Fibroblast of lung (primary cell): ENCODE results near the gene SFTPB. TPM values are rescaled to one million over a fixed set of nuclear protein-coding genes. Genes with fewer than 3 reads are reported as not detected.
A peak's percentile ranks its signal among the peaks of the same experiment; 100 is the strongest.

Experiments
- DNase-seq, 2 donors: peaks; one replicate each; pipeline versions ENCODE4 v3.0.0 to v3.0.0-alpha.2; 2010; ENCODE audit warnings: low read depth in 2 of 2
- H2AFZ ChIP-seq: 2 replicates; pipeline ENCODE4 v1.5.1; 2012; ENCODE audit warnings: low read length, control low read depth, inconsistent platforms
- H3K27ac ChIP-seq: 2 replicates; pipeline ENCODE4 v1.5.1; 2011; ENCODE audit warnings: low read length, control low read depth; ENCODE audit not compliant: insufficient read depth
- H3K27me3 ChIP-seq: 2 replicates; pipeline ENCODE4 v1.5.1; 2011; ENCODE audit warnings: mild to moderate bottlenecking, low read length; ENCODE audit not compliant: control insufficient read depth, insufficient read depth
- H3K36me3 ChIP-seq: 2 replicates; pipeline ENCODE4 v1.5.1; 2011; ENCODE audit warnings: low read length; ENCODE audit not compliant: control insufficient read depth, insufficient read depth
- H3K4me1 ChIP-seq: 2 replicates; pipeline ENCODE4 v1.5.1; 2011; ENCODE audit warnings: low read length; ENCODE audit not compliant: control insufficient read depth, insufficient read depth; ENCODE audit errors: extremely low read depth
- H3K4me2 ChIP-seq: 2 replicates; pipeline ENCODE4 v1.5.1; 2011; ENCODE audit warnings: low read length, control low read depth; ENCODE audit not compliant: insufficient read depth; ENCODE audit errors: extremely low read depth
- H3K4me3 ChIP-seq, 4 experiments: fragments of 200-600 bp in 1 of 4; sonication (generic) in 1 of 4; replicated peaks in 1 of 4; 2 replicates each; pipeline ENCODE4 v1.5.1; 2011 to 2016; ENCODE audit warnings: low read length in 4 of 4, low read depth in 3 of 4, mild to moderate bottlenecking in 3 of 4, control low read depth in 2 of 4, inconsistent platforms in 1 of 4, mixed read lengths in 1 of 4; ENCODE audit not compliant: insufficient read depth in 1 of 4; ENCODE audit errors: control extremely low read depth in 1 of 4
- H3K79me2 ChIP-seq: 2 replicates; pipeline ENCODE4 v1.5.1; 2012; ENCODE audit warnings: mild to moderate bottlenecking, low read length, inconsistent platforms; ENCODE audit not compliant: control insufficient read depth, insufficient read depth
- H3K9ac ChIP-seq: 2 replicates; pipeline ENCODE4 v1.5.1; 2011; ENCODE audit warnings: mild to moderate bottlenecking, low read length, control low read depth; ENCODE audit not compliant: insufficient read depth
- H3K9me3 ChIP-seq: 2 replicates; pipeline ENCODE4 v1.5.1; 2012; ENCODE audit warnings: low read depth, low read length; ENCODE audit not compliant: control insufficient read depth, insufficient read depth
- H4K20me1 ChIP-seq: 2 replicates; pipeline ENCODE4 v1.5.1; 2011; ENCODE audit warnings: low read length; ENCODE audit not compliant: control insufficient read depth, insufficient read depth; ENCODE audit errors: extremely low read depth
- EZH2 ChIP-seq: IDR thresholded peaks from 2 replicates; pipeline ENCODE4 v1.5.1; 2012; ENCODE audit warnings: low read length, control low read depth, mild to moderate bottlenecking; ENCODE audit errors: missing control alignments
- polyA plus RNA-seq, 2 donors: library from polyadenylated mRNA; depleted of rRNA in 1 of 2; stranded (reverse) in 1 of 2; unstranded in 1 of 2; fragments of >200 nt; gene quantifications; 2 replicates each; pipeline ENCODE4 v1.2.1, GENCODE V29; 2011 to 2012; ENCODE audit warnings: missing spikeins in 1 of 2
- total RNA-seq: library from RNA; depleted of rRNA; stranded (reverse); fragments of >200 nt; gene quantifications from 2 replicates; pipeline ENCODE4 v1.2.1, GENCODE V29; 2014
- TF ChIP-seq, protein P1 (sequence below), 2 donors: IDR thresholded peaks in 1 of 2; conservative IDR thresholded peaks in 1 of 2; 1 replicate in 1 of 2; 2 replicates in 1 of 2; pipeline ENCODE4 v1.5.1; 2011 to 2012; ENCODE audit warnings: low read length in 2 of 2, control low read depth in 1 of 2, inconsistent platforms in 1 of 2, low read depth in 1 of 2, mild to moderate bottlenecking in 1 of 2

The SFTPB gene
- total and polyA plus RNA-seq, 2 donors (not counting 1 experiment from before 2014, with no cell fraction given) = not detected

DNA sequence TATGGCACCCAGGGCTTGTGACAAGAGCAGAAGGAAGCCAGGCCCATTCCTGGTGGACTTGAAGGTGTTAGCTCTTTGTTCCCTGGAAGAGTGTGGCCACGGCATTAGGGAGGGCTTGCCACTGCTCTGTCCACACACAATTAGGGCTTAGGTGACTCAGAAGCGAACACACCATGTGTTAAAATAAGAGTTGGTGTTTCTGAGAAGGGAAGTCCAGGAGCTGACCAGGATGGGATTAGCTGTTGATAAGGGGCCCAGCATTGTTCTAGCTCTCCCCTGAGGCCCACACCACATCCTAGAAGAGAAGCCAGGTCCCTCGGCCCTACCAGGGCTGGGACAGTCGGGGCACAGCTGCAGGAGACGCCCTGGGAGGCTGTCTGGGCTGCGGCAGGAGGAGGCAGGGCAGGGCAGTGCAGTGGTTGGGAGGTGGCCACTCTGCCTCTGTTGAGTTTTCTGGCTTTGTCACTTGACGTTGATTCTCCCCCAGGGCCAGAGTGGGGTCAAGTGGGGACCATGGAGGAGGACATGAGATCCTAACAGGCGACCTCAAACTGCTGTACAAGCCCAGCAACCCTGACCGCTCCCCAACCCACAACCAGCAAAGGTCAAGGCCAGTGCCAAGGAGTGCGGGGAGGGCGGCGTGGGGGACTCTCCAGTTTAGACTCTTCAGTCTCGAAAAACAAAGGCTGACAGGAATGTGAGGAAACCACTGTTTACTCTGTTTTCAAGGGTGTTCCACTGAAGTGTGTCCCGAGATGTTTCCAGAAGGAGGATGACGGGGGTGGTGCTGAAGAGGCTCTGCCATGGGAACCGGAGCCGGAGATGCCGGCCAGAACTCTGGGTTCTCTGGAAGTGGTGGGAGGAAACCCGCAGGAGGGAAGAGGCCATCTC, 42.9 kb upstream of the SFTPB start:
- Histone ChIP-seq H4K20me1 (no peaks in the 10 kb centered on the region), H3K4me3 (no peak overlapping the region), H3K9ac (no peak overlapping the region), H3K4me1 (peaks cover 7% of the 10 kb centered on the region), H3K79me2 (no peaks in the 10 kb centered on the region), H3K9me3 (no peaks in the 10 kb centered on the region), H3K27me3 (no peaks in the 10 kb centered on the region), H3K27ac (no peak overlapping the region), H3K36me3 (no peaks in the 10 kb centered on the region), H3K4me2 (no peak overlapping the region), H2AFZ (no peak overlapping the region)
- TF ChIP-seq, protein P1, sequence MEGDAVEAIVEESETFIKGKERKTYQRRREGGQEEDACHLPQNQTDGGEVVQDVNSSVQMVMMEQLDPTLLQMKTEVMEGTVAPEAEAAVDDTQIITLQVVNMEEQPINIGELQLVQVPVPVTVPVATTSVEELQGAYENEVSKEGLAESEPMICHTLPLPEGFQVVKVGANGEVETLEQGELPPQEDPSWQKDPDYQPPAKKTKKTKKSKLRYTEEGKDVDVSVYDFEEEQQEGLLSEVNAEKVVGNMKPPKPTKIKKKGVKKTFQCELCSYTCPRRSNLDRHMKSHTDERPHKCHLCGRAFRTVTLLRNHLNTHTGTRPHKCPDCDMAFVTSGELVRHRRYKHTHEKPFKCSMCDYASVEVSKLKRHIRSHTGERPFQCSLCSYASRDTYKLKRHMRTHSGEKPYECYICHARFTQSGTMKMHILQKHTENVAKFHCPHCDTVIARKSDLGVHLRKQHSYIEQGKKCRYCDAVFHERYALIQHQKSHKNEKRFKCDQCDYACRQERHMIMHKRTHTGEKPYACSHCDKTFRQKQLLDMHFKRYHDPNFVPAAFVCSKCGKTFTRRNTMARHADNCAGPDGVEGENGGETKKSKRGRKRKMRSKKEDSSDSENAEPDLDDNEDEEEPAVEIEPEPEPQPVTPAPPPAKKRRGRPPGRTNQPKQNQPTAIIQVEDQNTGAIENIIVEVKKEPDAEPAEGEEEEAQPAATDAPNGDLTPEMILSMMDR (conservative IDR thresholded peaks at IDR 0.05 in 1 of 2, IDR thresholded peaks at IDR 0.05 in 1 of 2; ENCODE audit: low read depth in 1 of 2, low read length in 2 of 2) = no peak
- no peak for TF ChIP-seq EZH2
- peak; percentile 42 to 87 for DNase-seq

DNA sequence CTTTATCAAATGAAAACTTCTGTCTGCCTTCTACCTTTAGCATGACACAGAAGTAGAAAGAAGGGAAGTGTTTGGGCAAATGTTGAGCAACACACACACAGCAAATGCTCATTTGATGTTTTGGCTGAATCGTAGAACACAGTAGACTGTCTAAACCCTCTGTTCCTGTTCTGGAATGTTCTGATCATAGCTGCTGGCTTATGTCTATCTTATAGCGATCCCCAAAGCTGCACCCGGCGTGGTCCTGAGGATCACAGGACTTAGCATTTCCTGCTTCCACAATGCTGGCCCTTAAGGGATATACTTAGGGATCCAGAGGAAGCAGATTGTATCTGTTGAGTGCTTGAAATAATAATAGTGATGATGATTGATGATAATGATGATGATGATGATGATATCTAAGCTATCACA, 41.4 kb upstream of the SFTPB start:
- Histone ChIP-seq H3K4me1 (peaks cover 13% of the 10 kb centered on the region), H3K27ac (no peak overlapping the region), H3K9me3 (no peaks in the 10 kb centered on the region), H3K36me3 (no peaks in the 10 kb centered on the region), H3K4me3 (no peak overlapping the region), H3K27me3 (no peaks in the 10 kb centered on the region), H2AFZ (no peak overlapping the region), H4K20me1 (no peaks in the 10 kb centered on the region), H3K9ac (no peak overlapping the region), H3K79me2 (no peaks in the 10 kb centered on the region), H3K4me2 (no peak overlapping the region)
- TF ChIP-seq, protein P1 (conservative IDR thresholded peaks at IDR 0.05 in 1 of 2, IDR thresholded peaks at IDR 0.05 in 1 of 2; ENCODE audit: low read depth in 1 of 2, low read length in 2 of 2) = no peak
- TF ChIP-seq EZH2 = no peak
- peak in 1 of 2 donors; percentile 27 for DNase-seq

DNA sequence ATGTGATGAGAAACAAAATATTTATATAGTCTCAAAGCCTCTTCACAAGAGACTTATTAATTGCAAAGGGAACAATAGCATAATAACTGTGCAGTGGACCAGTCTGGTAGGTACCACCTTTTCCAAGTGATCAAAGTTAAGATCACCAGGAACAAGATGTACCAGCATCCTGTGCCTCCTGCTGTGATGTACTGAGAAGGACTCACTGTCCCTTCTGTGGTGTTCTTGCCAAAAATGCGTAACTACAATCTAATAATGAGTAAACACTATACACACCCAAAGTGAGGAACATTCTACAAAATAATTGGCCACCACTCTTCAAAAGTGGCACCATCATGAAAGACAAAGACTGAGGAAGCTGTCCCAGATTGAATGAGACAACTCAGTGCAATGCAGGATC, 40.6 kb upstream of the SFTPB start:
- Histone ChIP-seq H3K4me2 (no peak overlapping the region), H3K27me3 (no peaks in the 10 kb centered on the region), H3K27ac (no peak overlapping the region), H2AFZ (no peak overlapping the region), H4K20me1 (no peaks in the 10 kb centered on the region), H3K36me3 (no peaks in the 10 kb centered on the region), H3K79me2 (no peaks in the 10 kb centered on the region), H3K4me1 (peaks cover 13% of the 10 kb centered on the region), H3K4me3 (no peak overlapping the region), H3K9ac (no peak overlapping the region), H3K9me3 (no peaks in the 10 kb centered on the region)
- no peak for TF ChIP-seq EZH2
- TF ChIP-seq, protein P1 (conservative IDR thresholded peaks at IDR 0.05 in 1 of 2, IDR thresholded peaks at IDR 0.05 in 1 of 2; ENCODE audit: low read depth in 1 of 2, low read length in 2 of 2) = no peak
- no peak for DNase-seq
